ENCODE data around the gene MRGPRG. TPM values are rescaled to one million over a fixed set of nuclear protein-coding genes. Genes with fewer than 3 reads are reported as not detected.
"Not testable (repeated sequence)": the region's sequence is repeated elsewhere in the genome, so short reads cannot be mapped to it uniquely, and the experiment has no call there.

MRGPRG gene
- total RNA-seq, 1 donor from 2014 or later = not detected

- no peak for DNase-seq (ENCODE audit: low read depth in 2 of 2)
These were observed 42.1 kb downstream of the MRGPRG start for GRCh38 chr11:3176487-3176886.

- DNase-seq (ENCODE audit: low read depth in 2 of 2) = no peak
These were observed 43.4 kb downstream of the MRGPRG start for GRCh38 chr11:3175194-3175593.

GRCh38 chr11:3174387-3174786, 44.2 kb downstream of the MRGPRG start:
- no peak for DNase-seq (ENCODE audit: low read depth in 2 of 2)

- DNase-seq (ENCODE audit: low read depth in 2 of 2) = no peak
These were observed 44.8 kb downstream of the MRGPRG start for GRCh38 chr11:3173795-3174194.

GRCh38 chr11:3171931-3172560, 46.6 kb downstream of the MRGPRG start:
- DNase-seq (ENCODE audit: low read depth in 2 of 2) = no peak

- no peak for DNase-seq (ENCODE audit: low read depth in 2 of 2)
These were observed 47.6 kb downstream of the MRGPRG start for GRCh38 chr11:3170756-3171650.

- no peak for DNase-seq (ENCODE audit: low read depth in 2 of 2)
These were observed 48.4 kb downstream of the MRGPRG start for GRCh38 chr11:3170044-3170755.

- DNase-seq (ENCODE audit: low read depth in 2 of 2) = peak; percentile 26 to 51
These were observed 49.2 kb downstream of the MRGPRG start for GRCh38 chr11:3169255-3170043.

GRCh38 chr11:3168742-3169254, 49.8 kb downstream of the MRGPRG start:
- DNase-seq (ENCODE audit: low read depth in 2 of 2) = not testable (repeated sequence)

Other genes with a start within 250 kb of the MRGPRG start
- gene NAP1L4, start 226.5 kb downstream of the MRGPRG start, total RNA-seq = 103 and 105 TPM in 2 replicates
- 30.1 and 32.9 TPM in 2 replicates for gene CARS1, start 161.4 kb downstream of the MRGPRG start, total RNA-seq
- gene OSBPL5, start 53.5 kb downstream of the MRGPRG start, total RNA-seq = 61.1 and 61.7 TPM in 2 replicates
- under 0.01 TPM in 1 of 2 replicates, not detected in the other for gene MRGPRE, start 13.6 kb upstream of the MRGPRG start, total RNA-seq
- gene ZNF195, start 160.3 kb upstream of the MRGPRG start, total RNA-seq = 13.5 and 19.8 TPM in 2 replicates